Measurements from ENCODE around the gene GSG1L.

DNA sequence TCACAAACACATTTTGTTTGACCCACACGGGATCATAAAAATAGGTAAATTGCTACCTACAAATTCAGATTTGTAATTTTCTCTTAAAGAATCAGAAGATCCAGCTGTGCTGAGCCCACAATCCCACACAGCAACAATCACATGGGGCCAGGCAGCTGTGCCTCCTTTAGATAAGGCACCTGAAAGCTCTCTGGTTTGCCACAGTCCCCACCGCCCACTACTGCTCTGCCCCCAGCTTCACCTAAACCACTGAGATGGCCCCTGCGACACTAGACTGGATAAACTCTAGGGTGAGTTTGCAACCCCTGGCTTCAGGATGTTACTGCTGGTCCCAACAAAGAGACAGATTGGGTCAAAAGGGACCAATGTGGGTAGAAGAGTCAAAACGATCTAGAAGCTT, 96.8 kb downstream of the GSG1L start:
- TF ChIP-seq, protein P1, sequence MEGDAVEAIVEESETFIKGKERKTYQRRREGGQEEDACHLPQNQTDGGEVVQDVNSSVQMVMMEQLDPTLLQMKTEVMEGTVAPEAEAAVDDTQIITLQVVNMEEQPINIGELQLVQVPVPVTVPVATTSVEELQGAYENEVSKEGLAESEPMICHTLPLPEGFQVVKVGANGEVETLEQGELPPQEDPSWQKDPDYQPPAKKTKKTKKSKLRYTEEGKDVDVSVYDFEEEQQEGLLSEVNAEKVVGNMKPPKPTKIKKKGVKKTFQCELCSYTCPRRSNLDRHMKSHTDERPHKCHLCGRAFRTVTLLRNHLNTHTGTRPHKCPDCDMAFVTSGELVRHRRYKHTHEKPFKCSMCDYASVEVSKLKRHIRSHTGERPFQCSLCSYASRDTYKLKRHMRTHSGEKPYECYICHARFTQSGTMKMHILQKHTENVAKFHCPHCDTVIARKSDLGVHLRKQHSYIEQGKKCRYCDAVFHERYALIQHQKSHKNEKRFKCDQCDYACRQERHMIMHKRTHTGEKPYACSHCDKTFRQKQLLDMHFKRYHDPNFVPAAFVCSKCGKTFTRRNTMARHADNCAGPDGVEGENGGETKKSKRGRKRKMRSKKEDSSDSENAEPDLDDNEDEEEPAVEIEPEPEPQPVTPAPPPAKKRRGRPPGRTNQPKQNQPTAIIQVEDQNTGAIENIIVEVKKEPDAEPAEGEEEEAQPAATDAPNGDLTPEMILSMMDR (conservative IDR thresholded peaks at IDR 0.05): no peak
- no peak for TF ChIP-seq EZH2 (IDR thresholded peaks at IDR 0.05; ENCODE audit: low read depth)

Measured in PC-9 (cell line).